ENCODE results near the gene SEMA6A. TPM values are rescaled to one million over a fixed set of nuclear protein-coding genes. Genes with fewer than 3 reads are reported as not detected.

Gene SEMA6A
- total and polyA plus RNA-seq, 2 donors = 6.6 to 54.0 TPM

DNA sequence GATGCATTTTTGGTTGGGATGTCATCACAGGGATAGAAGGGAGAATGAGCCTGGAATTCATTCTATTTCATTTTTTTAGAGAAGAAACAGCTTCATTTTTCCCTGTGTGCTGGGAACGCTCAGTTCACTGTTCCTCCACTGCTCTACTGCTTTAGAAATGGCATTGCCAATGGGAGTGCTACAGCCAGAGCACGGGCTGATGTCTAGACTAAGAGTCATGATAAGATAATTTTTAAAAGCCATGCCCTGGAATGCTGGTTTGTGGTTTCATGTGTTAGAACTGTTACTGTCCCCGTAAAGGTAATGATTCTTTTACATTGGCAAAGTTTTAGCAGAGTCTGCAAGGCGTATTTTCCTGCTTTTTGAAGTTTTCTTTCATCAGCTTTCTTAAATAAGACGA, 119.6 kb downstream of the SEMA6A start:
- Histone ChIP-seq H3K4me3 (ENCODE audit: low read depth, low read length) (no peak overlapping the region), H3K36me3 (ENCODE audit: insufficient read depth) (no peaks in the 10 kb centered on the region), H3K4me1 (ENCODE audit: insufficient read depth) (no peaks in the 10 kb centered on the region), H3K27ac (ENCODE audit: low read depth) (no peak overlapping the region)
- no peak for DNase-seq (ENCODE audit: extremely low spot score)
- WGBS = 71% methylated on average over 5 of the region's 5 CpGs

- no peak overlapping the region for H3K4me3 ChIP-seq (ENCODE audit: low read depth, low read length)
- no peak overlapping the region for H3K27ac ChIP-seq (ENCODE audit: low read depth)
- 23% methylated on average over 9 of the region's 9 CpGs for WGBS
- H3K4me1 ChIP-seq (ENCODE audit: insufficient read depth) = no peaks in the 10 kb centered on the region
- no peaks in the 10 kb centered on the region for H3K36me3 ChIP-seq (ENCODE audit: insufficient read depth)
- peak; percentile 39 for DNase-seq (ENCODE audit: extremely low spot score)
These were observed 120.2 kb downstream of the SEMA6A start for GRCh38 chr5:116454417-116454927.

DNA sequence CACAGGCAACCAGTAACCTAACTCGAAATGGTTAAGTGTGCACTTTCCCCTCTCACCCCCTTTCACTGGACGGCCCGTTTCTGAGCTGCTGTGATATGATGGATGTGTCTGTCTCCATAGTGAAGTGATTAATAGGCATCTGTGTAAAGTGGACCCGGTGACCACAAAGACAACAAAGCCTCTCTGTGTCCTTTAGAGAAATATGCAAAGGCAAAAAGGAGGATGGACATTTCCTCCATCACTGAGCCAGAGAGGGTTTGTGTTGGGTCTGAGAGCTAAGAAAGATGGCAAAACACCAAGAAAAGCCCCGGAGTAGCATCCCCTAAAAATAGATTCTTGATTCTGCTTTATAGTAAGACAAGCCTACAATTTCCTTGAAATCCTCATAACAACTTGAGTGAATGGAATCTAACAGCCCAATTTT, 120.6 kb downstream of the SEMA6A start:
- no peak for DNase-seq (ENCODE audit: extremely low spot score)

DNA sequence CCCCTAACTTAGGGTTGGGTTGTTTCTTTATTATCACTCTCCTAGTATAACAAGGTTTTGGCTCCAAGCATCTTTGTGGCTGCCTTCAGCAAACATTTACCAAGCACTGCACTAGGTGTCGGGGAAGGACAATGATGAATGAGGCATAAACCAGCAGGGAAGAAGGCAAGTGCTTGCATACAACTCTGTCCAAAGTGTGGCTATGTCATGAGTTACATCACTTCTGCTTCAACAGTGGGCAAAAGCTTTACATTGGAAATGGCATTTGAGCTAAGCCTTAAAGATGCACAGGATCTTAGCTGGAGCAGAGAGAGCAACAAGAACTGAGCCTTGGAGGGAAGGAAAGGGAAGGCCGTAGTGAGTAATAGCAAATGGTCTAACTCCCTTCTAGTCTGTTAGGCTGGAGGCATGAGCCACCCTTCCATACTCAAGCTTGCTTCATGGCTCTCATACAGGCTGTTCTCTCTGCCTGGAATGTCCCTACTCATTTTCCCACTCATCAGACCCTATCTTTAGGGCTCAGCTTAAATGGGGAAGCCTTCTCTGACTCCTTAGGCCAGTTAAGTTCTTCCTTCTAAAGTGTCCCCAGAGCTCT, 121.8 kb downstream of the SEMA6A start:
- 97% methylated on average over 2 of the region's 2 CpGs for WGBS
- no peak overlapping the region for H3K27ac ChIP-seq (ENCODE audit: low read depth)
- no peaks in the 10 kb centered on the region for H3K36me3 ChIP-seq (ENCODE audit: insufficient read depth)
- DNase-seq (ENCODE audit: extremely low spot score) = no peak
- no peaks in the 10 kb centered on the region for H3K4me1 ChIP-seq (ENCODE audit: insufficient read depth)
- H3K4me3 ChIP-seq (ENCODE audit: low read depth, low read length) = no peak overlapping the region

More for the DNA sequence above, 120.6 kb downstream of the SEMA6A start:
- 30% methylated on average over 5 of the region's 5 CpGs for WGBS
- Histone ChIP-seq H3K4me1 (ENCODE audit: insufficient read depth) (no peaks in the 10 kb centered on the region), H3K36me3 (ENCODE audit: insufficient read depth) (no peaks in the 10 kb centered on the region), H3K27ac (ENCODE audit: low read depth) (no peak overlapping the region), H3K4me3 (ENCODE audit: low read depth, low read length) (no peak overlapping the region)

DNA sequence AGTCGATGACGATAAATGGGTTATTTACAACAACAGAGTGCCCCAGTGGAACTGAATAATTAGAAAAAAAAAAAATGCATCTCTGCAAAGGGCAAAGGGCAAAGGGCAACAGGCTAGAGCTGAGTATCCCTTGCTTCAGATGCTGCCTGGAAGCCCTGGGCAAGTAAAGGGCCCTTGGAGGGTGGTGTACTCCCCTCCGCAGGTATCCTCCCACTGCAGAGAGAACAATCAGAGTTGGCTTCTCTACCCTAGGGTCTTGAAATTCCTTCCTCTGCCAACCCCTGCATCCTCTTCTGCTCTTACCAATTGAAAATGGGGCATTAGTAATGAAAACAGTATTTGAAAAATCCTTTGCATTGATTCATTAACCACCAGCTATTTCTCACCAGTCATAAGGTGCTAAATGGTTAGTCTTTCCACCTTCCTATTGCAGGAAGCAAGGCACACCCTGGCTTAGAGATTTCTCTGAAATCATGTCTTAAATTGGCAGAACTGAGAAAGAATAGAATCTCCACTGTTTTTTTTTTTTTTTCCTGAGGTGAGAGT, 122.6 kb downstream of the SEMA6A start:
- no peak overlapping the region for H3K27ac ChIP-seq (ENCODE audit: low read depth)
- no peaks in the 10 kb centered on the region for H3K36me3 ChIP-seq (ENCODE audit: insufficient read depth)
- H3K4me3 ChIP-seq (ENCODE audit: low read depth, low read length) = no peak overlapping the region
- no peaks in the 10 kb centered on the region for H3K4me1 ChIP-seq (ENCODE audit: insufficient read depth)
- DNase-seq (ENCODE audit: extremely low spot score) = no peak
- WGBS = 94% methylated on average over 3 of the region's 3 CpGs

- H3K4me1 ChIP-seq (ENCODE audit: insufficient read depth) = no peaks in the 10 kb centered on the region
- 95% methylated on average over 3 of the region's 3 CpGs for WGBS
- DNase-seq (ENCODE audit: extremely low spot score) = no peak
- H3K4me3 ChIP-seq (ENCODE audit: low read depth, low read length) = no peak overlapping the region
- H3K27ac ChIP-seq (ENCODE audit: low read depth) = no peak overlapping the region
- no peaks in the 10 kb centered on the region for H3K36me3 ChIP-seq (ENCODE audit: insufficient read depth)
These were observed 123.6 kb downstream of the SEMA6A start for GRCh38 chr5:116451066-116451465.

- 83% methylated on average over 3 of the region's 3 CpGs for WGBS
- H3K4me3 ChIP-seq (ENCODE audit: low read depth, low read length) = no peak overlapping the region
- no peak overlapping the region for H3K27ac ChIP-seq (ENCODE audit: low read depth)
- DNase-seq (ENCODE audit: extremely low spot score) = no peak
- H3K36me3 ChIP-seq (ENCODE audit: insufficient read depth) = no peaks in the 10 kb centered on the region
- no peaks in the 10 kb centered on the region for H3K4me1 ChIP-seq (ENCODE audit: insufficient read depth)
These were observed 125.2 kb downstream of the SEMA6A start for GRCh38 chr5:116449458-116449857.

DNA sequence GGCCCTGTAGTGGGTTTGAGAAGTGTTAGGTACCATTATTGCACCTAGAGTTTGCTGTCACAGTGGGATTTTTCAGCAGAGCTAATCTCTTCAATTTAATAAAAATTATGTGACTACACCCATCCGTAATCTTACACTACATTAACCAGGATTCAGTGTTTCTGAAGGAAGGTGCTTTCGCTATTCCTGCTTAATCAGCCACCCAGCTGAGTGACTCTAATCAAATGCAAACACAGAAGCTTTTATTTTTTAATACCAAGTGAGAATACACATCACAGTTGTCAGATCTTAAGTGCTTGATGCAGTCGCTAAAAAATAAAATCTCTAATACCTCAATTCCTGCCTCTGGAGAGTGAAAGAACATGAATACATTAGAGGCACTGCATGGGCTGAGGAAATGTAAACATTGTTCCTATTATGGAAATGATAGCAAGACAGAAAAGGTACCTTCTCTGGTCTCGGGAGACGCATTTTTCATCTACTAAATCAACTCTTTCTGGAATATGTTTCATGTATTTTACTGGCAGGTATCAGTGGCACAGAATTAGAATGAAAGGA, 125.7 kb downstream of the SEMA6A start:
- H3K4me3 ChIP-seq (ENCODE audit: low read depth, low read length) = no peak overlapping the region
- no peak for DNase-seq (ENCODE audit: extremely low spot score)
- H3K4me1 ChIP-seq (ENCODE audit: insufficient read depth) = no peaks in the 10 kb centered on the region
- H3K27ac ChIP-seq (ENCODE audit: low read depth) = no peak overlapping the region
- H3K36me3 ChIP-seq (ENCODE audit: insufficient read depth) = no peaks in the 10 kb centered on the region
- 80% methylated on average over 5 of the region's 5 CpGs for WGBS

DNA sequence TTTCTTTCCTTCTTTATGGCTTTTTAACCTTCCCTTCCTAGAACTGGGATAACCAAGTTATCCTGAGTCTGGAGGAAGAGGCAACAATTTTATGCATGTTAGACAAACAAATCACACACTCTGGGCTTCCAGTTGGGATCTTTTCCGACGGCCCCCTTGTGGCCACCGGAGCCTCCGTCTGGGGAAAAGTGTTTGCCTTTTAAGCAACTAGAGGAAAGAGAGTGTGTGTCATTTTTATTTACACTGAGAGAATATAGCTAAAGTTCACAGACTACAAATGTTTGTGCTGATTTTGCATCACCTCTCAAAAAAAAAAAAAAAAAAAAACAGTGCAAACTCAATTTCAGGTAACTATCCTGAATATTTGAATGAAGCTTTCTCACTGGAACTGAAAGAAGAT, 126.2 kb downstream of the SEMA6A start:
- H3K4me1 ChIP-seq (ENCODE audit: insufficient read depth) = no peaks in the 10 kb centered on the region
- H3K4me3 ChIP-seq (ENCODE audit: low read depth, low read length) = no peak overlapping the region
- no peaks in the 10 kb centered on the region for H3K36me3 ChIP-seq (ENCODE audit: insufficient read depth)
- DNase-seq (ENCODE audit: extremely low spot score) = no peak
- 72% methylated on average over 4 of the region's 4 CpGs for WGBS
- H3K27ac ChIP-seq (ENCODE audit: low read depth) = no peak overlapping the region

GRCh38 chr5:116446356-116447005, 128.1 kb downstream of the SEMA6A start:
- Histone ChIP-seq H3K27ac (ENCODE audit: low read depth) (no peak overlapping the region), H3K4me1 (ENCODE audit: insufficient read depth) (no peaks in the 10 kb centered on the region), H3K36me3 (ENCODE audit: insufficient read depth) (no peaks in the 10 kb centered on the region), H3K4me3 (ENCODE audit: low read depth, low read length) (no peak overlapping the region)
- no peak for DNase-seq (ENCODE audit: extremely low spot score)
- 98% methylated on average over 32 of the region's 32 CpGs for WGBS

DNA sequence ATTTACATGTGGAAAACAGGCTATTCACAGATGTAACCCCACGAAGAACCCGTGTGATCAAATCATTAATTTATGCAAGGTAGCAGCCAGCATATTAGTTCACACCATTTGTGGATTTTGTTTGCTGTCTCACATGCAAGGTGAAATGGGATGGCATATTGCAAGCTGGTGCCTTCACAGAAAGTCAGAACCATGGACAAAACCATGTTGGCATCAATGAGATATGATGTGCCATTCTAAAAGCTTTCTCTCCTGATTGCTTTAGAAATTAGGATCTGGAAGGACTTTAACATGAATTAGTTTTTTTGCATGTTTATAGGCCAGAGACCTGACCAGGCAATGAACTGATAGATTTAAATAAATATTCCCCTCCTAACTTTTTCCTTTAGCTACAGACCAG, 129.3 kb downstream of the SEMA6A start:
- Histone ChIP-seq H3K36me3 (ENCODE audit: insufficient read depth) (no peaks in the 10 kb centered on the region), H3K4me1 (ENCODE audit: insufficient read depth) (no peaks in the 10 kb centered on the region), H3K4me3 (ENCODE audit: low read depth, low read length) (no peak overlapping the region), H3K27ac (ENCODE audit: low read depth) (no peak overlapping the region)
- no peak for DNase-seq (ENCODE audit: extremely low spot score)
- WGBS = 98% methylated on average over 2 of the region's 2 CpGs

DNA sequence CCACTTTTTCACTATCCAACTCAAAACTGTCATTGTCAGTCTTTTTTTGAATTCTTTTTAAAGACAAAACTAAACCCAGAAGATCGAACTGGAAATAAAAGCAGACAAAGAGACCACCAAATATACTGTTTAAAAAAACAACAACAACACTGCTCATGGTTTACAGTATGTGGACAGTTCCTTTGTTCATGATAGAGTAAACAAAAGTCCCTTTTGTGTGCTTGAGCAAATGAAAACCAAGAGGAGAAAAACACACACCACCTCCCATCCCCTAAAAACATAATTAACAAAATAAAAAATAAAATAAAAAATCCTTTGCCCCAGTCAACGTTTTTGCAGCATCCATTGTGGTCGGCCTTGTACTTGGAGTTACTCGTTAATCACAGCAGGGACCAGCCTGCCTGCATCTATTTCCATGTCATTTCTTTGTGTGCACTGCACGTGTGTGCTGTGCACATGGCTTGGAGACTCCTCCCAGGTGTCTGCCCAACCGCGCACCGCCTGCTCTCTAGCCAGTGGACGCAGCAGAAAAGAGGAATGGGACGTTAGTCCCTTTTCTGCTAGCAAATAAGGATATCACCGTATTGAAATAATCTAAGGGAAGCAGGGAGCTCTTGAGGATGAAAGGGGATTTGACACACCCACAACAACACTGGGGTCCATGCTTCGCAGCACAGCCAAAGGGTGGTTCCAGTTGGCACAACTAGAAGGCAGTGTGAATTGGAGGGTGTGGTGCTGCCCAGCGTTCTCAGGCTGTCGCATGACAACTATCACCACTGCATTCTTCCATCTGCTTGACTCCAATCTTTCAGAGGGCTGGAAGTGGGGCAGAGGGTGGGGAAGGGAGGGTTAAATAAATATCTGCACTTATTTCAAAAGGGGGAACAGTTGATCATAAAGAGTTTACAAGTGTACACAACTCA, 130.0 kb downstream of the SEMA6A start:
- no peak overlapping the region for H3K27ac ChIP-seq (ENCODE audit: low read depth)
- WGBS = 85% methylated on average over 14 of the region's 14 CpGs
- no peak overlapping the region for H3K4me3 ChIP-seq (ENCODE audit: low read depth, low read length)
- H3K36me3 ChIP-seq (ENCODE audit: insufficient read depth) = no peaks in the 10 kb centered on the region
- no peak for DNase-seq (ENCODE audit: extremely low spot score)
- no peaks in the 10 kb centered on the region for H3K4me1 ChIP-seq (ENCODE audit: insufficient read depth)

DNA sequence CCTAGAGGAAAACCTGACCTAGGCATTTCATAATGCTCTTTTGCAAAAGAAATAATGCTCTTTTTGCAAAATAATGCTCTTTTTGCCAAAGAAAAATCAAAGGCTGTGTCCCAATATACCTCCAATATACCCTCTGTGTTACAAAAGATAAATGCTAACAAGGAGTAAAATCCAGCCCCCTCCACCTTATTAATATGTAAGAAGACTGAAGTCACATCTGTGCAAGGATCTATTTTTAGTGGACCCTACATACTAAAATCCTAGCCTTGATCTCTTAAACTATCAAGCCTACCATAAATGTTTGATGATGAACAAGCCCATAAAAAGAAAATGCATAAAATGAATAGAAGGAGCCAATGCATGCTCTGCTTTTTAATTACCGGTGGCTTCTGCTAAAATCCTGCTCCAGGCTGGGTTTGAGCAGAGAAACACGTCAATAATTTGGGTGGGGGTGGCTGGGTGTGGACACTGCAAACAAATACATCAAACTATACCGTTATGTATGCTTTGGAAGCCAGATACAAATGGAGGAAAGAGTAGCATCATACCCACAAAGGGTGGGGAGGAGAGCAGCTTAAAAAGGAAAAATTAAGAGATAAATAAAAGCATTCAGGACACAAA, 131.6 kb downstream of the SEMA6A start:
- Histone ChIP-seq H3K4me1 (ENCODE audit: insufficient read depth) (no peaks in the 10 kb centered on the region), H3K27ac (ENCODE audit: low read depth) (no peak overlapping the region), H3K4me3 (ENCODE audit: low read depth, low read length) (no peak overlapping the region), H3K36me3 (ENCODE audit: insufficient read depth) (no peaks in the 10 kb centered on the region)
- DNase-seq (ENCODE audit: extremely low spot score) = no peak
- WGBS = 82% methylated on average over 3 of the region's 3 CpGs
